GM04504 (cell line): Measurements from ENCODE around the gene IRF8.

Source experiments
- DNase-seq: peaks from one replicate; pipeline ENCODE4 v3.0.0-alpha.2; 2012; ENCODE audit warnings: low read depth

Gene IRF8

DNA sequence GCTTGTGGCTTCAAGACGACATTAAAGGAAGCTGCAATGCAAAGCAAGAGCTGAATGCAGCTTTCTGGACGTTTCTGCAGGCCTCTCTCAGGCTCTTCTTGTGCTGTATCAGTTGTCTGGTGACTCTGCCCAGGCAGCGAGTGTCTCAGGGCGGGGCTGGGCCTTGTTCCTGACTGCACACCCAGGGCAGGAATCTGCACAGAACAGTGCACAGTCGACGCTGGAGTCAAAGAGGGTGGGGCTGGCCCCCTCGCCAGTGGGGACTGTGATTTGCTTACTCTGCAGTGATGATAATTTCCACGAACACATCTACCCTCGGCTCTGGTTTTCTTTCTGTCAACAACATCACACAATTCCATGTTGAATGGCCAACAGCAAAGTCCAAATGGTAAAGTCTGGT, 60.7 kb downstream of the IRF8 start:
- DNase-seq, result no peak

DNA sequence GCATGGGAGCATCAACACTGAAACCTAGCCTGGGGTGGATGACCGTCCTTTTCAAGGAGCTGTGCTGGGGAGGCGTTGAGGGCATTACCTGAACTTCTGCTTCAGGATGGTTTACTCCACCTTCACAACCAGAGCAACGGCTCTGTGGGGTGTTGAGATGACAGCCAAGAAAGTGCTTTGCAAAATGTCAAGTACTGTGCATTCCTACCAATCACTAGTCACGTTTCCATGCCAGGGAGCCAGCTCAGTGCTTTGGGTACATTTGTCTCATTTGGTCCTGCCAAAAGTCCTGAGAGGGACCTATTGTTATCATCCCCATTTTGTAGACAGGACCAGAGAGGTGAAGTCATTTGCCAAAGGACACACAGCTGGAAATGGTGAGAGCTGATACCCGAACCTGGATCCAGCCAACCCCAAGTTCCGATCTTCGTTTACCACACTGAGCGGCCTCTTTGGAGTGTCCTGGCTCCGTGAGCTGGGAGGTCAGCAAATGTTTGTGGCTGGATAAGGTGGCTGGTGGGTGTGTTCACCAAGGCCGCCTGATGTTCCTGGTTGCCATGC, 61.6 kb downstream of the IRF8 start:
- DNase-seq, result no peak

DNA sequence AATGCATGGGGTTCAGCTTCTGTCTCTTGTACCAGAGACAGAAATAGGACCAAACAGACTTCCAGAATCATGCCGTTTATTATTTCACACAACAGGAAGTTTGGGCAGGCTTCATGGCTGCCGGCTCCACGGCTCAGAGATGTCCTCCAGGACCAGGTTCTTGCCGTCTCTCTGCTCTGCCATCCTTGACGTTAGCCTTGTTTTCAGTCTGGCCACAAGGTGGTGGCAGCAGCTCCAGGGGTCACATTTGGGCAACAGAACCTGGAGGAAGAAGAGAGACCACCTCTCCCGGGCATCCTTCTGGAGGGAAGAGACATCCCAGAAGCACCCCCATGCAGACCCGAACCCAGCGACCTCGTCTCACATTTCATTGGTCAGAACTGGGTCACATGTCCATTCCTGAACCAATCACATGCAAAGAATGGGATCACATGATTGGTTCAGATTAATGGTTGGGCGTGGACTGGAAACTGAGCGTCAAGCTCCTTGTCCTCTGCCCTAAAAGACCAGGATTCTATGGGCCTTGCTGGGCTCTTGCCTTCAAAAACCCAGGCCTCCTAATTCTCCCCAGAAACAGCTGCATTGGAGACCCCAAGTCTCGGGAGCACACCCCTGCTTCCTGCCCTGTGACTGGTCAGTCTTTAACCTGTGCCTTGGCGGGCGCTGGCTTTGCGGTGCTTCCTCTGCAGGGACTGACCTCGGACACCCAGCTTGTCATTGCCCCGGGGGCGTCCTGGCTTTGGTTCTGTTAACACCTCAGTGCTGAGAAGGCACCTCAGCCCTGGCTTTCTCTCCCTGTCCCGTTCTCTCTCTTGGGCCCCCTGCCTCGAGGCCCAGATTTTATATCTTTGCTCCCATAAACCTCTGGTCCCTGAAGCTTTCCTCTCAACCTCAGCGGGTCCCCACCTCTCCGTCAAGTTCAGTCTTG, 63.3 kb downstream of the IRF8 start:
- no peak for DNase-seq

DNA sequence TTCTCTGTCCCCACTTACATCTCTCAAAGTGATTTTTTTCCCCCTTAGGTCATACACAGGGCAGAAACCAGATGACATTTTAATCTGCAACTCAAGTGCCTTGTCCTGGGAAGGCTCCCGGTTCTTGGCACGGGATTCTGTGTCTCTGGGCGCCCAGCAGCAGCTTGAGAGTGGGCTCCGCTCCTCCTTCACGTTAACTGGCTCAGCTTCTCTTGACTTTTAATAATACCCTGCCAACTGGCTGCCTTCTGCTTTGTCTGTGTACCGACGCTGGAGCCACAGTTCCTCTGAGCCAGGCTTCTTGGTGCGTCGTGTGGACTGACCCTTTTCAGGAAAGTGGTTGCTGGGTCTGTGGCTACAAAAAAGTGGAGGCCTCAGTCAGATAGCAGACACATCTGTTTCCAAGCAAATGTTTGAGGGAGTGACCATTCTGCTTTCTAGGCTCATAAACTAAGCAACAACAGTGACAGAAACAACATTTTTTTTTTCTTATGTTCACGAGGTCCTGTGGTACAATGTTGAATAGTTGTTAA, 64.9 kb downstream of the IRF8 start:
- DNase-seq, result peak; percentile 17

DNA sequence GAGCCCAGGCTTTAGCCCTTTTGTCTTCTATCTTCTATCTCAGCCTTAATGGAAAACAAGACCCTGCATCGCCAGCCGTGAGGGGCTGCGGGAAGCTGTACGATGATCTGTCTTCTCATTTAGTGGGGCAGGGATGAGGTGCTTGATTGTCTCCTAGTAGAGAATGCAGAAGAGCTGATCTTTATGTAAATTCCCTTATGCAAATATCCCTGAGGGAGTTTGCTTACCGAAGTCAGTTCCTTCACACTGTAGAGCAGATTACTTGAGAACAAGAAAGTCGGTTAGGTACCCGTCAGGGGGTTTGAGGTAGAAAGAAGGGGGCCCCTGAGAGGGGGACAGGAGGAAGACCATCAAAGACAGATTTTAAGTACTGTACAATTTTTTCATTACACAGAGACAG, 66.2 kb downstream of the IRF8 start:
- DNase-seq, result no peak

DNA sequence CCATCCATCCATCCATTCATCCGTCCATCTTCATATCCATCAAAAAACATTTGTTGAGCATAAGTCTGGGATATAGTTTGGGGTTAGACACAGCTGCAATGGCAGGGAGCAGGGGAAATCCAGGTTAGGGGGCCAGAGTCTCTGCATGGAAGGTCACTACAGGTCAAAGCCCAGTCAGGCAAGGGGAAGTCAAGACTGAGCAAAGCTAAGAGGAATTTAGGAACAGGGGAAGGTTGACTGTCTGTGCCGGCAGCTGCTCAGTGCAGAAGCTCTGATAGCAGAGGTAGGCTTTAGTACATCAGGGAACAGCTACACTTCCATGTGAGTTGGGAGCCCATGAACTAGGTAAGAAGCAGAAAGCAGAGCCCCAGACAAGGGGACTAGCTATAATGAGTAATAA, 68.1 kb downstream of the IRF8 start:
- DNase-seq, result no peak

DNA sequence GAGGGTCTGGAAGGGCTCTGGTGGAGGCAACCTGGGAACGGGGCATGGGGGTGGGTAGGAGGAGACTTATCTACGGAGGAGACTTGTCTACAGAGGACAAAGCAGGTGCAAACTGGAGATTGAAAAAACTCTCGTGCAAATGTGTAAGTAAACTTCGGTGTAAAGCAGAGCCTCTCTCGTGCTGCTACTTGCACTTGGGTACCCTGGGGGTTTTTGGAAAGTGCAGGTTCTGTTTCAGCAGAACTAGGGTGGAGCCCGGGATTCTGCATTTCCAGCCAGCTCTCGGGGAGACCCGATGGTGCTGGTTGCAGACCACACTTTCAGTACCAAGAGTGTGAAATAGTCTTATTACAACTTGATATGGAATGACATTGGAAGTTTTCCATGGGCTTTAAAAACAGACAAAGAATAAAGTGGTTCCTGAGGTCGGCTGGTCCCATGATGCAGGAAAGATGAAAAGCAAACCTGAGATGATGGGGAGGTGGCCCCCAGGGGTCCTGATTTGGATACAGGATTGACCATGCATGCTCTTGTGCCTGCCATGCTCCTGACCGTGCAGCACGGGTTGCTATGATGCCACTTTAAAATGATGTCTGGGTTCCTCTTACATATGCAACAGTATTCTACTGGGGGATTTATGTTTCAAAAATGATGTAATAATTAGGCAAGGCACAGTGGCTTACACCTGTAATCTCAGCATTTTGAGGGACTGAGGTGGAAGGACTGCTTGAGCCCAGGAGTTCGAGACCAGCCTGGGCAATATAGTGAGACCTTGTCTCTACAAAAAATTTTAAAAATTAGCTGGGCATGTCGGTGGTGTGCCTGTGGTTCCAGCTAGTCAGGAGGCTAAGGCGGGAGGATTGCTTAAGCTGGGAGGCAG, 69.3 kb downstream of the IRF8 start:
- no peak for DNase-seq

DNA sequence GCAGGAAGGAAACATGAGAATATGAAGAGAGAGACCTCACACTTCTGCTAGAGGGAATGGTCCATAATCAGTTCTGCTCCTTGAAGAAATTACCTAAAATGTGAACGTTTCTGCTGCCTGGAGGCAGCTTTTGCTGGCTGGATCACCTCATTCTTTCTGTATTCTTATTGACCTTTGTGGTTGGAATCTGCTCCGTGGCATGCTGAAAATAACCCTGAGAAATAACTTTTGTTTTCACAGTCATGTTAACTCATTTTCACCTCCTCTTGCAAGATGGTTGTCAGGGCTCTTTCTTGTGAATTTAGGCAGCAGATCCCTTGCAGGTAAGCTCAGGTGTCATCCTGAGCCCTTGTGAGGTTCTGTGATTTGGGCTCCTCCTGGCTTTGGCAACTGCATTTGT, 70.2 kb downstream of the IRF8 start:
- peak; percentile 3 for DNase-seq

DNA sequence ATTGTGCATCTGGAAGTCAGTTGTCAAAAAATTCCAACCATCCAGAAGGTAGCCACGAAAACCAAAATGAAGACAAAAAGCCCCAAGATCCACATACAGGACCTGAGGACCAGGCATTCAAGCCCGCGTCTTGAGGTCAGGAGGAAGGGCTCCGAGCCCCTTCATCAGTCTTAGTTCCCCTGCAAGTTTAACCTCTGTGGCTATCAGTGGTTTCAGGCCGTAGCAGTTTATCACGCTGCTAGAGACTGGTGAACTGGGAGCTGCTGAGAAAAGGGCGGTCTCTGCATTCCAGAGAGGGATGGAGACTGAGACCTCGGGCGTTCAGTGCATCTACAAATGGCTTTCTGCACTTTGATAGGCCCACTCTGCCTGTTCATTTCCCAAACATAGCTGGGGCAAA, 70.6 kb downstream of the IRF8 start:
- DNase-seq, result no peak

DNA sequence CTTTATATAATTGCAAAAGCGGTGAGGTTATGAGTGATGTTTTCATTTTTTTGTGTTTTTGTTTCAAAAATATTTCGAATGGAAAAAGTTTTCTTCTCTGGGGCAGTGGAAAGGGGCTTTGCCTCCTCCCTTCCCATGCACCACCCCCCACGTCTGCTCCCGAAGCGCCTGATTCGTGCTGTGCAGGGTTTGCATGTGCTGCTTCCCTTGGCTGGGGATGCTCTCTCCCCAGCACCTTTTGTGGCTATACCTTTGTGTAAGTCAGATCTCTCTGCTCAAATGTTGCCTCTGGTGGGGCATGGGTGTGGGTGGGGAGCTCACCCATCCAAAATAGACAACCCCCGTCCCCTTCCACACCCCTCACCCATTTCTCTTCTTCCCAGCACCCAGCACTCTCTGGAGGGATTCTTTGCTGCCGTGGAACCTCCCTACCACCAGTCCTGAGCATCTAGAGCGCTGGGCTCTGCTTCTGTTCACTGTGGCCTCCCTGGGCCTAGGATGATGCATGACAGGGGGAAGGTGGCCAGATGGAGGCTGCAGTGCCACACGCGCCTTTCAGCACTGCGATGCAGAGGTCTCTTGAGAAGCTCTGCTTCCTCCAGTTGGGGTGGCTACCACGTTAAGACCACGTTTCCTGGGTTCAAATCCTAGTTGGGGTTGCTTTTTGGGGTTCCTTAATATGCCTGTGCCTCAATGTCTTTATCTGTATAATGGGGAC, 71.2 kb downstream of the IRF8 start:
- no peak for DNase-seq

DNA sequence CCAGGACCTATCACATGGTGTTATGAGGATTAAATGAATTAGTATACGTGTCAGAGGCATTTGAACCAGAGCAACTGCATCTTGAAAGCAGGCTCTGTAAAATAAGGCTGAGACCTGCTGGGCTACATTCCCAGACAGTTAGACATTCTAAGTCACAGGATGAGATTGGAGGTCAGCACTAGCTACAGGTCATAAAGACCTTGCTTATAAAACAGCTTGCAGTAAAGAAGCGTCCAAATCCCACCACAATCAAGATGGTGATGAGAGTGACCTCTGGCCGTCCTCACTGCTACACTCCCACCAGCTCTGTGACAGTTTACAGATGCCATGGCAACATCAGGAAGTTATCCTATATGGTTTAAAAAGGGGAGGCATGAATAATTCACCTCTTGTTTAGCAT, 71.8 kb downstream of the IRF8 start:
- DNase-seq, result no peak
